OCI-LY3 (cell line): ENCODE results near the gene SPINT2.

Source experiments
- H2AFZ ChIP-seq: fragments of 200-600, 300-600 bp; shearing (Covaris generic); 2 replicates; pipeline ENCODE4 v1.6.0; 2014; ENCODE audit warnings: antibody characterized with exemption, low read depth, low read length
- H3K27ac ChIP-seq: fragments of 200-600, 300-600 bp; sonication (generic); 2 replicates; pipeline ENCODE4 v1.5.1; 2014; ENCODE audit warnings: mild to moderate bottlenecking, low read length, moderate library complexity, mixed read lengths
- H3K27me3 ChIP-seq: fragments of 200-600, 300-600 bp; sonication (generic); 2 replicates; pipeline ENCODE4 v1.6.1; 2014; ENCODE audit warnings: low read depth, low read length, mixed read lengths
- H3K36me3 ChIP-seq: fragments of 200-600, 300-600 bp; sonication (generic); replicated peaks from 2 replicates; pipeline ENCODE3; 2014; ENCODE audit warnings: low read depth, low read length, mixed read lengths
- H3K4me1 ChIP-seq: fragments of 300-600, 200-600 bp; sonication (generic); 2 replicates; pipeline ENCODE4 v1.6.1; 2014; ENCODE audit warnings: low read length, mixed read lengths
- H3K4me2 ChIP-seq: fragments of 200-600, 300-600 bp; sonication (generic); 2 replicates; pipeline ENCODE4 v1.6.1; 2014; ENCODE audit warnings: low read length, mixed read lengths
- H3K4me3 ChIP-seq: fragments of 300-600, 200-600 bp; sonication (generic); 2 replicates; pipeline ENCODE4 v1.5.1; 2014; ENCODE audit warnings: antibody characterized with exemption, mild to moderate bottlenecking, low read length, moderate library complexity
- H3K79me2 ChIP-seq: fragments of 300-600, 200-600 bp; shearing (Covaris generic); 2 replicates; pipeline ENCODE4 v1.6.1; 2014; ENCODE audit warnings: mild to moderate bottlenecking, low read length, mixed read lengths
- H3K9ac ChIP-seq: fragments of 300-600, 200-600 bp; shearing (Covaris generic); 2 replicates; pipeline ENCODE4 v1.6.0; 2014; ENCODE audit warnings: mild to moderate bottlenecking, low read length, moderate library complexity
- H3K9me3 ChIP-seq: fragments of 200-600, 300-600 bp; shearing (Covaris generic); 2 replicates; pipeline ENCODE4 v1.6.1; 2014; ENCODE audit warnings: low read length, mixed read lengths; ENCODE audit not compliant: insufficient read depth
- H4K20me1 ChIP-seq: fragments of 200-600, 300-600 bp; sonication (generic); 2 replicates; pipeline ENCODE4 v1.6.1; 2016; ENCODE audit warnings: low read length, mixed read lengths; ENCODE audit not compliant: insufficient read depth
- EZH2phosphoT487 ChIP-seq: fragments of 200-600 bp; shearing (Covaris generic); IDR thresholded peaks from 2 replicates; pipeline ENCODE4 v1.6.1; 2018; ENCODE audit warnings: antibody characterized with exemption, mixed run types, low read depth
- TF ChIP-seq, protein P1 (sequence below): fragments of 200-600, 300-600 bp; sonication (generic); IDR thresholded peaks from 2 replicates; pipeline ENCODE4 v1.5.1; 2014; ENCODE audit warnings: antibody characterized with exemption, low read length, low read depth

SPINT2 gene

GRCh38 chr19:38293281-38293680 is 28.9 kb downstream of the SPINT2 start:
- Histone ChIP-seq H3K4me1 (no peaks in the 10 kb centered on the region), H3K4me2 (no peak overlapping the region), H3K4me3 (no peak overlapping the region), H3K27me3 (no peaks in the 10 kb centered on the region), H3K9ac (no peak overlapping the region), H4K20me1 (no peaks in the 10 kb centered on the region; the same call in 1 of the 2 replicates), H3K9me3 (no peaks in the 10 kb centered on the region), H3K27ac (no peak overlapping the region), H3K36me3 (no peaks in the 10 kb centered on the region), H2AFZ (no peak overlapping the region), H3K79me2 (no peaks in the 10 kb centered on the region)
- TF ChIP-seq, protein P1, sequence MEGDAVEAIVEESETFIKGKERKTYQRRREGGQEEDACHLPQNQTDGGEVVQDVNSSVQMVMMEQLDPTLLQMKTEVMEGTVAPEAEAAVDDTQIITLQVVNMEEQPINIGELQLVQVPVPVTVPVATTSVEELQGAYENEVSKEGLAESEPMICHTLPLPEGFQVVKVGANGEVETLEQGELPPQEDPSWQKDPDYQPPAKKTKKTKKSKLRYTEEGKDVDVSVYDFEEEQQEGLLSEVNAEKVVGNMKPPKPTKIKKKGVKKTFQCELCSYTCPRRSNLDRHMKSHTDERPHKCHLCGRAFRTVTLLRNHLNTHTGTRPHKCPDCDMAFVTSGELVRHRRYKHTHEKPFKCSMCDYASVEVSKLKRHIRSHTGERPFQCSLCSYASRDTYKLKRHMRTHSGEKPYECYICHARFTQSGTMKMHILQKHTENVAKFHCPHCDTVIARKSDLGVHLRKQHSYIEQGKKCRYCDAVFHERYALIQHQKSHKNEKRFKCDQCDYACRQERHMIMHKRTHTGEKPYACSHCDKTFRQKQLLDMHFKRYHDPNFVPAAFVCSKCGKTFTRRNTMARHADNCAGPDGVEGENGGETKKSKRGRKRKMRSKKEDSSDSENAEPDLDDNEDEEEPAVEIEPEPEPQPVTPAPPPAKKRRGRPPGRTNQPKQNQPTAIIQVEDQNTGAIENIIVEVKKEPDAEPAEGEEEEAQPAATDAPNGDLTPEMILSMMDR = no peak
- TF ChIP-seq EZH2phosphoT487 = no peak

DNA sequence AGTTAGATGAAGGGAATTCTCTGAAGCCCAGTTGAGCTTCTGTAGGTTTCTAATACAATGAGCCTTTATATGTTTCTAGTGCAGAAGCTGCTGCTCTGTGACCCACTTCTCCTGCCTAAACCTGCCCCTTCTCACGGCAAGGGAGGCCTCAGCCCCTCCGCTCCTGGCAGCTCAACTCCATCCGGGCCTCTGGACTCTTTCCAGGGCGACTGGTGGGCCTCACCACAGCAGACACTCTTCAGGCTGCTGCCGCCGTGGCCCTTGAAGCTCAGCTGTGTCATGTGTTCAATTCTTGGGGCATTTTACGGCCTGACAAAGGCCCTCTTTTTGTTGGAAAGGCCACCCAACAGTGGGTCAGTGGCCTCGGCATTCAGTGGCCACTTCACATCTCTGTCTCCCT is 29.7 kb downstream of the SPINT2 start:
- TF ChIP-seq EZH2phosphoT487 = no peak
- TF ChIP-seq, protein P1 = no peak
- Histone ChIP-seq H4K20me1 (no peaks in the 10 kb centered on the region; the same call in 1 of the 2 replicates), H3K4me2 (no peak overlapping the region), H3K4me3 (no peak overlapping the region), H3K27me3 (no peaks in the 10 kb centered on the region), H3K9me3 (no peaks in the 10 kb centered on the region), H3K4me1 (no peaks in the 10 kb centered on the region), H3K9ac (no peak overlapping the region), H3K79me2 (no peaks in the 10 kb centered on the region), H3K27ac (no peak overlapping the region), H3K36me3 (no peaks in the 10 kb centered on the region), H2AFZ (no peak overlapping the region)

GRCh38 chr19:38298821-38299680 is 34.7 kb downstream of the SPINT2 start:
- Histone ChIP-seq H3K27me3 (no peaks in the 10 kb centered on the region), H3K27ac (no peak overlapping the region), H3K4me3 (no peak overlapping the region), H3K4me1 (no peaks in the 10 kb centered on the region), H3K4me2 (no peak overlapping the region), H3K36me3 (no peaks in the 10 kb centered on the region), H3K79me2 (no peaks in the 10 kb centered on the region), H3K9me3 (no peaks in the 10 kb centered on the region), H2AFZ (no peak overlapping the region), H3K9ac (no peak overlapping the region), H4K20me1 (no peaks in the 10 kb centered on the region)
- no peak for TF ChIP-seq EZH2phosphoT487
- TF ChIP-seq, protein P1 = no peak

GRCh38 chr19:38303517-38304351 is 39.4 kb downstream of the SPINT2 start, which contains the start of gene C19orf33:
Gene C19orf33, plus strand, starts transcription at chr19:38304251. Its CDS starts 11 bp downstream, at chr19:38304262.
- Histone ChIP-seq H3K4me3 (no peak within 1 kb of the TSS), H3K9me3 (no peaks in the 10 kb centered on the region), H3K4me1 (no peaks in the 10 kb centered on the region), H3K36me3 (peaks cover 4% of the 10 kb centered on the region), H4K20me1 (peaks cover 2% of the 10 kb centered on the region; the same call in 1 of the 2 replicates), H3K4me2 (no peak within 1 kb of the TSS), H3K9ac (no peak within 1 kb of the TSS), H2AFZ (no peak within 1 kb of the TSS), H3K27me3 (no peaks in the 10 kb centered on the region), H3K79me2 (no peaks in the 10 kb centered on the region), H3K27ac (no peak within 1 kb of the TSS)
- TF ChIP-seq, protein P1 = no peak
- no peak for TF ChIP-seq EZH2phosphoT487
